ENCODE measurements around the gene USH1C.

GRCh38 chr11:17526326-17526725 lies 17.9 kb downstream of the USH1C start:
- TF ChIP-seq CTCF (IDR thresholded peaks at IDR 0.05), result no peak
- TF ChIP-seq POLR2A (IDR thresholded peaks at IDR 0.05), result no peak
- TF ChIP-seq EP300 (IDR thresholded peaks at IDR 0.05), result no peak

Data from ovary (tissue), 3 donors.